HG03432 (cell line): Measurements from ENCODE around the gene ZBP1.

Source experiments
- ATAC-seq: cut with Tn5 transposase; IDR thresholded peaks from one replicate; pipeline ENCODE4 v1.9.1; 2021; ENCODE audit warnings: mild to moderate bottlenecking, moderate library complexity; ENCODE audit not compliant: unreplicated experiment

ZBP1 gene

DNA sequence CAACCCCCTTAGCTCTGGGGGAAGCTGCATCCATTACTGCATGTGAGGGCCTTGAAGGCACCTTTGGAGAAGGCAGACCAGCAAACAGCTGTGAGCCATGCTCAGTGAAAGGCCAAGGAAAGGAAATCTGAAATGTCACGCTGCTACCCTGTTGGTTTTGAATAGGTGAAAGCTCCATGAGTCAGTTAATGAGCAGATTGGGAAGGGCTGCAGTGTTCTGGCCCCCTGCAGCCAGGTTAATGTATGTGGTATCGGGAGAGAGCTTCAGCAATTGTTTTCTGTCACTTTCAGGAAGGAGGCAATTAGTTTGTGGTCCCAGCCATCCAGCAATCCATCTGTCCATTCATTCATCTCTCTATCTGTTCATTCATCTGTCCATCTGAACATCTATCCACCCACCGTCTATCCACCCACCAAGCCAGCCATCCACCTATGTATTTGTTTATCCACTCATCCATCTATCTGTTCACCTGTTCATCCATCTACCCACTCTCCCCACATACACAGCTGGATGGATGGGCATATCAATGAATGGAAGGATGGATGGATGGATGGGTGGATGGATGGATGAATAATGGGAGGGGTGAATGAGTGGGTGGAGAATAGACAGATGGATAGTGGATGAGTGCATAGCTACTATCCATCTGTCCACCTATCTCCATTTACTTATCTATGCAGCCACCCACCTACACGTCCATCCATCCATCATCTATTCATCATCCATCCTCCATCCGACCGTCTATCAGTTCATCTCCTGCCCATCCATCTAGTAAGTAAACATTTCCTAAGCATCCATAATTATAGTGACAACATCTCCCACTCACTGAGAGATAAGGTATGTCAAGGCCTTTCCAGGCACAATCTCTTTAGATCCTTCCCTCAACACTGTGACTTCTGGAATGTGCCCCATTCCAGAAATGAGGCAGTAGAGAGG is 43.3 kb downstream of the ZBP1 start:
- no peak for ATAC-seq

DNA sequence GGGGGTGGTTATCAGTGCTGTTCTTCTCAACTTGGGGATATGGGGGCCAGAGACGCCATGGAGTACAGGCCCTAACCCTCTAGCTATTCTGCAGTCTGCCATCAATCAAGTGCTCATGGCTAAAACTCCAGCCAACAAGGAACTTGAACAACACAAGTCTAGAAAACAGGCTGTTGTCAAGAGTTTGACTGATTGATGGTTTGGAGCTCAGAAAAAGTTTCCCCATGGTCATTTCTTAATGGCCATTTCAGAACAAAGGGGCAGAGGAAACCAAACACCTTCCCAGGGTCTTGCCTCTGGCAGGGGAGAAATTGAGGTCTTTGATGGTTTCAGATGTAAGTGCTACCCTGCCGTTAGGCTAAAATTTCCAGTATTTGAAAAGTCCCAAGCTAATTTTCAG is 44.2 kb downstream of the ZBP1 start:
- ATAC-seq = no peak

DNA sequence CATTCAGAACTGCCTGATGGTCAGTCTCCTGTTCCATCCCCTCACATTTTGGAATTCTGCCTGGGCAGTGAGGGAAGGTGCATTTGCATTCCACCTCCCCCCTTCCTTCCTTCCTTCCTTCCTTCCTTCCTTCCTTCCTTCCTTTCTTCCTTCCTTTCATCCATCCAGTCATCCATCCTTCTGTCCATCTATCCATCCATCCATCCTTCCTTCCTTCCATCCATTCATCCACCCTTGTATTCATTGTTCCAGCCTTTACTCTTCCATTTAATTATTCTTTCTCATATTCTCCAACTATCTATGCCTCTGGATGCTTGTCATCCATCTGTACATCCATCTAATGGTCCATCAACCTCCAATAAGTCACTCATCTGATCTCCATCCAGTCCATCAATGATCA is 45.3 kb downstream of the ZBP1 start:
- no peak for ATAC-seq

DNA sequence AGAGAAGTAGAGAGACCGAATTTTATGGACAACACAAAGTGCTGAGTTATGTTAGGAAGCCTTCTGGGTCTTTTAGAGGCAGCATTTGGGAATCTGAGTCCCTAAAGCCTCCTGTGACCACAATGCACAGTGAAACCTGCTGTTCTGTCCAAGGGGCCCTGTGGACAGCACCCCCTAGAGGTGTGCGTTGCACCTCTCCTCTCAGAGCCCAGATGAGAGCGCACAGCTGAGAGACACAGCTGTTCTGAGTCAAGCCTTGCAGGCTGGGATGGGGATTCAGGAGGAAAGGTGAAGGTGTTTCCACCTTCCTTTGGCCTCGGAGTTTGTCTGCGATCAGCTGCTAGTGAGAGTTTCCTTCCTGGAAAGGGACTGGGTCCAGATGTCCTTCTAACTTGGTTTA is 46.3 kb downstream of the ZBP1 start:
- no peak for ATAC-seq

DNA sequence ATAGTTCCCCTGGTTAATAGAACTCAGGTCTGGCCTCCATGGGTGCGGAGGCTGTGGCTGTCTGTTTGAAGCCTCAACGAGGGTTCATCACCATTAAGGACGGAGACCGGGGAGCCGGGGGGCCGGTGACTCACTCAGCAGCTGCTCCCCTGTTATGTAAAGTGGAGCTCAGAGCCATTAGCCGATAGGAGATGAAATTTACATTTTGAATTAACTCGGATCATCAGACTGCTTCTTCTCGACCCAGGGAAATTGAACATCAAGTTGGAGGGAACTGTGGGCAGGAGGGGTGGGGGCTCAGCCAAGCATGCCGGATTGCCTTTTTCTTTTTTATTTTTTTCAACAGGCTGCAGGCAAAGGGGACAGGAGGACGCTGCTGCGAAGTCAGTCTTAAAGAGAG is 47.0 kb downstream of the ZBP1 start:
- no peak for ATAC-seq

DNA sequence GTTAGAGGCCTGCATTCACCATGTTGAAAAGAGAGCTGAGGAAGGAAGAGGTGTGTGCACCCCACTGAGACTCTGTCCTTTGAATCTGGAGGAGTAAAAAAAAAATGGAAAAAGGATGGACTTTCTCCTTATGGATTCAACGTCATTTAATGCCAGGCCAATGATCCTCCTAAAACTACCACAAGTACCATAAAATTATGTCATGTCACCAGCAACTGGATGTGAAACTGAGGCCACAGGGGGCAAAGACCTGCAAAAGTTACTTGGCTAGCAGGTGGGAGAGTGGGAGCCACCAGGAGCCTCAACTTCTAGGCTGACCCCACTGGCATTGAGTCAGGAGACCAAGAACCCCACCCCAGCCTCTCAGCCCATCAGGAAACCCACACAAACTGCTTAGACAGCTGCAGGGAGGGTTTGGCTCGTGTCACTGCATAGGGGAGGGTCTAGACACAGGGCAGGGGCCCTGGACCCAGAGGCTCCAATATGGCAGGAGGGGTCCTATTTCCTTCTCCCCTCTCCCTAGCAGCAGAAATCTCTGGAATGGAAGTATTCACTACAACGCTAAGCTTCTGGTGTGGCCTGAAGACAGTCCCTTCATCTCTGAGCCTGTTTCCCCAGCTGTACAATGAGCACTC is 48.3 kb downstream of the ZBP1 start:
- no peak for ATAC-seq

DNA sequence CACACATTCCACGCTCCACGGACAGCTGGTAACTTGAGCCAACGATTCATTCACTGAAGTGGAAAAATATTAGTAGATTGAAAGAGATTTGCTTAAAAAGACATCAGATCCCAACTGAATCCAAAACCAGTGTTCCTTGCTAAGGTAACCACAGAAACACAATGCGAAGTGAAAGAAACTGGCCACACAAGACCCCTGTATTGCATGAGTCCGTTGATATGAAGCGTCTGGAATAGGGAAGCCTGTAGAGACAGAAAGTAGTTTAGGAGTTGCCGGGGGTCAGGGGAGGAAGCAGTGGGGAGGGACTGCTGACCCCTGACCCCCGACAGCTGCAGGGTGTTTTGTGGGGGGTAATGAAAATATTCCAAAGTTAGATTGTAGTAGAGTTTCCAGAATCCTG is 49.3 kb downstream of the ZBP1 start:
- no peak for ATAC-seq

DNA sequence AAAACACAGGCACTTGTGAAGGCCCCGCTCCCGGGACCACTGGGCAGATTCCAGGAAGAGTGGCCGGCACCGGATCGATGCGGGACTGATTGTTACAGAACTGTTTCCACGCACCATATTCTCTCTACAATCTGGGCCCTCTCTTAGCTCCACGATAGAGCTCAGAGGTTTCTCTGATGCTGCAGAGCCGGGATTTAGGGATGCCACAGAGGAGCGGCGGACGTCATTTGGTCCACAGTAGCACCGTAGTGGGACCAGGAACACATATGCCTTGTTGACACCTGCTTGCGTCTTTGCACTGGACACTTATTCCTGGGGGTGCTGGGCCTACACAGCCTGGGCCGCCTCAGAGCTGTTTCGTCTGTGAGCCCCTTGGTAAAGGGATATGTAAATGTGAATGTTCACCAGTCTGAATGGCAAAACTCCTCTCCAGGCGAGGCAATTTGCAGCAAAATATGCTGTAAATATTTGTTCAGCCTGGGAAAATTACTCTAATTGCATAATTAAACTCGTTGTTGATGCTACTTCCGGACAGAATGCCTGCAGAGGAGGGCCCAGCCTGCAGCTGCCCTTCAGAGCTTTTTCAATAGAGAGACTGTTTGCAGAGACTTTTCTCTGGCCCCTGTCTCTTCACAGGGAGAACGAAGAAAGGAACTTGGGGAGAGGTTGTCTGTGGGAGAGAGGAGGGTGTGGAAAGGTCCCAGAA is 49.9 kb downstream of the ZBP1 start:
- ATAC-seq = no peak

DNA sequence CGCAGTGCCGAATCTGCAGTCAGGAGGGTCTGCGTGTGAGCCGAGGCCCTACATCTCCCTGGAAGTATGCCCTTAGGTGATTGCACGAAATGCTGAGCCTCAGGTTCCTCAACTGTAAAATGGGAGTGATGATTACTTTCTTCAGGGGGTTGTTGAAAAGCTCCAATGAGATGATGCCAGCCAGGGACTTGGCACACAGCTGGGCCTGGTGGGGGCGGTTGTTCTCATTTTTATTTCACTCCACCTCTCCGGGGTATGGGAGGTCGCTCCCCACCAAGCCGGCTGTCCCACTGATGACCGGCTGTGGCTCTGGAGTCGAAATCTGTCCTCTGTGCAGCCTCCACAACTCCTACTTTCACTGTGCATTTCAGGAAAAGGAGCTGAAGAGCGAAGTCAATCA is 51.3 kb downstream of the ZBP1 start:
- ATAC-seq = no peak

DNA sequence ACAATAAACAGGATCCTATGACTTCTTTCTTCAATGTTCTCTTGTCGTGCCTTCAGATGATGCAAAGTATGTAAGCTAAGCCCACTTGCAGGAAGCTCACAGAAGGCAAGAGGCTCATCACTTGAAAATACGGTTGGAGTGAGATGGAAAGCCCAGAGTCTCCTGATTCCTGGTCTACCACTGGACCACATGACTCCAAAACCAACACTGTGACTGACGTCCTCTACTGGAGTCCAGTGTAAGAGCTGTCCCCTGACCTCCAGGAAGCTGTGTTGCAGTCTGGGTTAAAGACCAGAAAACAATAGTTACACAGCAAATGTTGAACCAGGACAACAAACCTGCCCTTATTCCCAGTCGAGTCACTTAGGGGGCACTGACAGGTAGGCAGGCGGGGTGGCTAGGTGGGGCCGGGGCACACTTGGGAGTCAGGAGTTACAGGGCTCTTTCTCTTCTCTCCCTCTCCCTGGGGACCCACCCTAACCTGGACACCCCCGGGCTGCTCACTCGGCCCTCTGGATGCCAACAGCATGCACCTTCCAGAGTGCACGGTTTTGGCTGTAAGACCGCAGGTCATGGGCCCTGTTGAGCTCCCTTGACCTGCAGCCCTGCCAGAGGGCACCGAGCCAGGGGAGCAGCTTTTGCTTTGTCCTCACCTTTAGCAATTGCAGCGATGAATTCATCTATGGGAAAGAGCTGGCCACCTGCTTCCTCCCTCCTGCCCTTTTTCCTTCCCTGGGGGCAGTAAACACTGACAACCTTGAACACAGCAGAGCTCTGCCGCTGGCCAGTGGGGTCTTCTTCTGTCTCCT is 51.9 kb downstream of the ZBP1 start:
- ATAC-seq = no peak

DNA sequence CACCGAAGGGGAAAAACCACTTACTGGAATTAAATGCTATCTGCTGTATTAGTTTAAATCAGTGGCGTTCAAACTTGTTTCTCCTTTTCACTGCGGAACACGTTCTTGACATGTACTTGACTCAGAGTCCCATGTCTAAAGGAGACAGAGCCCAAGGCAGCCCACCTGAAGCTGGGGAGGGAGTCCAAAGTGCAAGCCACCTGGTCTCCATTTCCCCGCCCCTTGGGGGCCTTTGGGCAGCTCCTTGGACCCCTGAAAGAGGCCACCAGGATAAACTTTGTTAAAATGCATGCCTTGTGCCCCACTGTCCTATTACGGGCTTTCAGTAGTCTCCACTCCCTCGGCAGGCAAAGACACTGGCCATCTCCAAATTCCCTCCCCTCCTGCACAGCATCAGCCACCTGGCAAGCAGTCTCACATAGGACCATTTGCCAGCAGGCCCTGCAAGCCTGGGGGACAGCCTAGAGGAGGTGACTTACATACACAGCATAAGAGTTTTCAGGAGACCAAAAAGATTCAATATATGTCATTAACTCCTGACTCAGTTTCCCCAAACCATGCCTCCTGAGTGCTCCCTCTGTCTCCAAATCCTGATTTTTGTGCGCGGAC is 52.7 kb downstream of the ZBP1 start:
- ATAC-seq = no peak

DNA sequence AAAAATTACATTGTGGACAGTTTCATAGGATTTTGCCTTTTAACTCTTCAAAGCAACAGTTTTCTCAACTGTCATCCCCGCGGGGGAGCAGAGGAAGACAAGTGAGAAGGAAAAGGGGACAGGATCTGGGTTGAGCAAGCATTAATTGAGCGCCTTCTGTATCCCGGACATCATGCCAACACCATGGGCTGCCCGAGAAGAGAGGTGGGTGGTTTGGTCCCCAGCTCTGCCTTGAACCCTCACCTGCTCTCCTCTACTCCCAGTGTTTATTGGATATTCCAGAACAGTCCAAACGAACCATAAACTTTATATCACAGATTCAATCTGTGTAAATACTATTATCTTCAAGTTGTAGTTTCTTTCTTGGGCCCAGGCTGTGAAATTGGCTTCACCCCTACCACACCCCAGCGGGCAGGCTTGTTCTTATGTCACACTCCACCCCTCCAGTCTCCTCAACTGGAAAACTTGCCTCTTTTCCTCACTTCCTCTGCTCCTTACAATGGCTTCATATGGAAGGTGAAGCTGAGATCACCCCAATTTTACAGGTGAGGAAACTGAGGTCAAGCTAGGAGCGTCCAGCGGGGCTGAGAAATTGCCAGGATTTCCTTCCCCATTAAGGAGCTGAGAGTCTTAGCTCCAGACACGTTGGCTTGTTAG is 53.3 kb downstream of the ZBP1 start:
- no peak for ATAC-seq

DNA sequence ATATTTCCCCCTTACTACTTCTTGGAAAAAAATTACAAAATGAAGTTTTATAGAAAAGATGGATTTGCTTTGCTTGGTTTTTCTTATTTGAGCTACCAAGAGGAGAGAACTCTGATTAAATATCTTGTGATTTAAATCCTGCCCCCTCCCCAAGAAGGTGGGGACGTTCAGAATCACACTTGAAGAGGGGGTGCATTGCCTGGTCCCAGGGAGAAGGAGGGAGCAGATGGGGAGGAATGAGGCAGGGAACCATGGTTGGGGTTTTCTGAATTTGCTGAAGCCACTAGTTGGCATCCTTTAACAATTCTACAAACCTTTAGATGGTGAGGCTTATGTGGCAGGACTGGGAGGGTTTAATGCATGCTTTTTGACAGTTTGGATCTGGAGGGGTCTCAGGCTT is 53.8 kb downstream of the ZBP1 start:
- no peak for ATAC-seq

DNA sequence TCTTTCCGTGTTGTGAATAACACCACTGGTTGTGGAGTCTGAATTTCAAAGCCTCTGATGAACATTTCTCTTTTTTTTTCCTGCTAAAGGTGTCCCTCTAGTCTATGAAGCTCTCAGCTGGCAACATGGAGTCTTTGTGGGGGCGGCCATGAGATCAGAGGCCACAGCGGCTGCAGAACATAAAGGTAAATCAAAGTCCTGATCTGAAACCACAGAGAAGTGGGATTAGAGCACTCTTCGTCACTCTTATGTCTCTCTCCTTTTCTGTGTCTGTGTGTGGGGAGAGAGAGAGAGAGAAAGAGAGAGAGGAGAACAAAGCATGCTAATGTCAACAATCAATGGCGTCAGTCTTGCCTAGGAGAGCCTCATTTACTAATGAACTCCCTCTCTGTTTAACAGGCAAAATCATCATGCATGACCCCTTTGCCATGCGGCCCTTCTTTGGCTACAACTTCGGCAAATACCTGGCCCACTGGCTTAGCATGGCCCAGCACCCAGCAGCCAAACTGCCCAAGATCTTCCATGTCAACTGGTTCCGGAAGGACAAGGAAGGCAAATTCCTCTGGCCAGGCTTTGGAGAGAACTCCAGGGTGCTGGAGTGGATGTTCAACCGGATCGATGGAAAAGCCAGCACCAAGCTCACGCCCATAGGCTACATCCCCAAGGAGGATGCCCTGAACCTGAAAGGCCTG is 55.1 kb downstream of the ZBP1 start:
- no peak for ATAC-seq

DNA sequence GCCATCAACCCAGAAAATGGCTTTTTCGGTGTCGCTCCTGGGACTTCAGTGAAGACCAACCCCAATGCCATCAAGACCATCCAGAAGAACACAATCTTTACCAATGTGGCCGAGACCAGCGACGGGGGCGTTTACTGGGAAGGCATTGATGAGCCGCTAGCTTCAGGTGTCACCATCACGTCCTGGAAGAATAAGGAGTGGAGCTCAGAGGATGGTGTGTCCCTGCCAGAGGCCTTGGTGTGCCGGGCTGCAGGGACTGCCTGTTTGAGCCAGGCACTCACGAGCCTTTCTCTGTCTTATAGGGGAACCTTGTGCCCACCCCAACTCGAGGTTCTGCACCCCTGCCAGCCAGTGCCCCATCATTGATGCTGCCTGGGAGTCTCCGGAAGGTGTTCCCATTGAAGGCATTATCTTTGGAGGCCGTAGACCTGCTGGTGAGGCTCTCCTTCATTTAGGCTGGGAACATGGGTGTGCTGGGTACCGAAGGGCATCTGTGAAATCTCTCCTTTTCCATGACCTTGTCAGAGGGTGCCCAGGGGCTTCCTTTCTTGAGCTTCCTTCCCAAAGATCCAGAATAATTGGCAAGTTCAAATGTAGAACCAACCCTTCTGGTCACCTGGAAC is 55.9 kb downstream of the ZBP1 start:
- ATAC-seq = no peak

DNA sequence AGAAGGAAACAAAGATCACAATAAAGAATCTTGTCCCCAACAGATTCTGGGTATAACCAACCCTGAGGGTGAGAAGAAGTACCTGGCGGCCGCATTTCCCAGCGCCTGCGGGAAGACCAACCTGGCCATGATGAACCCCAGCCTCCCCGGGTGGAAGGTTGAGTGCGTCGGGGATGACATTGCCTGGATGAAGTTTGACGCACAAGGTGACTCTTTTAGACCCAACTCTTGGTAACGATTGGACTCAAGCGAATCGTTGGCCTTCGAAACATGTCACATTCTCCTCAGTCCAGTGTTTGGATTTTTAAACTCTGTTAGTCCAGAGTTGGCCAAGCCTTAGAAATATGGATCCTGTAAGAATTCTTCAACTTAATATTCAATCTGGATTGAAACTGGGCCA is 56.7 kb downstream of the ZBP1 start:
- ATAC-seq = no peak

DNA sequence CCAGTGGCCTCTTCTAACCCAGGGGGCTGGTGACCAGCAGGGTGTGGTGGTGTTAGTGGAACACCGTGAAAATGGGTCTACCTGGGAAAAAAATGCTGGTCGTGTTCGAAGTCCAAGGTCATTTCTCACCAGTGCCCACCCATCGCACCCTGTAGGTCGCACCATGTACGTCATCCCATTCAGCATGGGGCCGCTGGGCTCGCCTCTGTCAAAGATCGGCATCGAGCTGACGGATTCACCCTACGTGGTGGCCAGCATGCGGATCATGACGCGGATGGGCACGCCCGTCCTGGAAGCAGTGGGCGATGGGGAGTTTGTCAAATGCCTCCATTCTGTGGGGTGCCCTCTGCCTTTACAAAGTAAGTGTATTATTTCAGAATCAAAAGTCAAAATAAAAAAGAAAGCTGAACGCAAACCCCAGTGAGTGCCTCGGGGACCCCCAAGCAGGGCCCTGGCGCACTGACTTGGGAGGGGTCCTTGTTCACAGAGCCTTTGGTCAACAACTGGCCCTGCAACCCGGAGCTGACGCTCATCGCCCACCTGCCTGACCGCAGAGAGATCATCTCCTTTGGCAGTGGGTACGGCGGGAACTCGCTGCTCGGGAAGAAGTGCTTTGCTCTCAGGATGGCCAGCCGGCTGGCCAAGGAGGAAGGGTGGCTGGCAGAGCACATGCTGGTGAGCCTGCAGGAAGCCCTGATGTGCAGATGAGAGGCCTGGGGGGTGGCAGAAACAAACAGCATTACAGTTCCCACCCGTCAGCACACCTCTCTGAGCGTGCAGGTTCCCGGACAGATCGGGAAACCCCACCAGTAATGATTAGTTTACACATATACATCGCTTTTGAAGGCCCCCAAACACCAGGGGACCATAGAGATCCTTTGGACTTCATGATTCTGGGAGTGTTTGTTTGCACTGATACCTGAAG is 57.4 kb downstream of the ZBP1 start:
- ATAC-seq = no peak
